Measurements from ENCODE around the gene BEGAIN.

BEGAIN gene

GRCh38 chr14:100556936-100557505 lies 30.2 kb downstream of the BEGAIN start:
- ChIA-PET POLR2A (ENCODE audit: low non-redundant PET) (no interaction called here), CTCF (no interaction called here)
- TF ChIP-seq, protein P1, sequence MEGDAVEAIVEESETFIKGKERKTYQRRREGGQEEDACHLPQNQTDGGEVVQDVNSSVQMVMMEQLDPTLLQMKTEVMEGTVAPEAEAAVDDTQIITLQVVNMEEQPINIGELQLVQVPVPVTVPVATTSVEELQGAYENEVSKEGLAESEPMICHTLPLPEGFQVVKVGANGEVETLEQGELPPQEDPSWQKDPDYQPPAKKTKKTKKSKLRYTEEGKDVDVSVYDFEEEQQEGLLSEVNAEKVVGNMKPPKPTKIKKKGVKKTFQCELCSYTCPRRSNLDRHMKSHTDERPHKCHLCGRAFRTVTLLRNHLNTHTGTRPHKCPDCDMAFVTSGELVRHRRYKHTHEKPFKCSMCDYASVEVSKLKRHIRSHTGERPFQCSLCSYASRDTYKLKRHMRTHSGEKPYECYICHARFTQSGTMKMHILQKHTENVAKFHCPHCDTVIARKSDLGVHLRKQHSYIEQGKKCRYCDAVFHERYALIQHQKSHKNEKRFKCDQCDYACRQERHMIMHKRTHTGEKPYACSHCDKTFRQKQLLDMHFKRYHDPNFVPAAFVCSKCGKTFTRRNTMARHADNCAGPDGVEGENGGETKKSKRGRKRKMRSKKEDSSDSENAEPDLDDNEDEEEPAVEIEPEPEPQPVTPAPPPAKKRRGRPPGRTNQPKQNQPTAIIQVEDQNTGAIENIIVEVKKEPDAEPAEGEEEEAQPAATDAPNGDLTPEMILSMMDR (conservative IDR thresholded peaks at IDR 0.05; ENCODE audit: low read depth), result no peak
- H3K27ac ChIP-seq, result peak overlapping the region; percentile 58
- no peak for DNase-seq (ENCODE audit: low spot score)

DNA sequence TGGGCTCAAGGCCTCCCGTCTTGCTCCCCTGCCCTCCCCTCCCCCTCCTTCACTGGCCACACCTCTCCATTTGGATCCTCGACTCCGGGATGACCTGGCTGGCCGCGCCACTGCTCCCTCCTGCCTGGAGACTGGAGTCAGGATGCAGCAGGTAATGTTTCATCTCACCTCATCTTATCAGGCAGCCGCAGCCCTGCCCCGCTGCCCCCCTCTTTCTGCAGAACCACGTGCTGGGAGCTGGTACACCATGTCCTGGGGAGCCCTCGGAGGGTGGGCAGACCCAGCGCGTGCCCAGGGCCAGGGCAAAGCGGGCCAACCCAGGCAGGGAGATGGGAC lies 31.1 kb downstream of the BEGAIN start:
- CTCF ChIA-PET, result no interaction called here
- DNase-seq (ENCODE audit: low spot score), result no peak
- TF ChIP-seq, protein P1 (conservative IDR thresholded peaks at IDR 0.05; ENCODE audit: low read depth), result no peak
- POLR2A ChIA-PET (ENCODE audit: low non-redundant PET), result no interaction called here
- H3K27ac ChIP-seq, result peak overlapping the region; percentile 58; the same call in 1 of the 2 replicates

GRCh38 chr14:100555436-100556139 lies 31.6 kb downstream of the BEGAIN start:
- peak overlapping the region; percentile 58; the same call in 1 of the 2 replicates for H3K27ac ChIP-seq
- no peak for DNase-seq (ENCODE audit: low spot score)
- POLR2A ChIA-PET (ENCODE audit: low non-redundant PET), result no interaction called here
- CTCF ChIA-PET, result no interaction called here
- TF ChIP-seq, protein P1 (conservative IDR thresholded peaks at IDR 0.05; ENCODE audit: low read depth), result no peak

DNA sequence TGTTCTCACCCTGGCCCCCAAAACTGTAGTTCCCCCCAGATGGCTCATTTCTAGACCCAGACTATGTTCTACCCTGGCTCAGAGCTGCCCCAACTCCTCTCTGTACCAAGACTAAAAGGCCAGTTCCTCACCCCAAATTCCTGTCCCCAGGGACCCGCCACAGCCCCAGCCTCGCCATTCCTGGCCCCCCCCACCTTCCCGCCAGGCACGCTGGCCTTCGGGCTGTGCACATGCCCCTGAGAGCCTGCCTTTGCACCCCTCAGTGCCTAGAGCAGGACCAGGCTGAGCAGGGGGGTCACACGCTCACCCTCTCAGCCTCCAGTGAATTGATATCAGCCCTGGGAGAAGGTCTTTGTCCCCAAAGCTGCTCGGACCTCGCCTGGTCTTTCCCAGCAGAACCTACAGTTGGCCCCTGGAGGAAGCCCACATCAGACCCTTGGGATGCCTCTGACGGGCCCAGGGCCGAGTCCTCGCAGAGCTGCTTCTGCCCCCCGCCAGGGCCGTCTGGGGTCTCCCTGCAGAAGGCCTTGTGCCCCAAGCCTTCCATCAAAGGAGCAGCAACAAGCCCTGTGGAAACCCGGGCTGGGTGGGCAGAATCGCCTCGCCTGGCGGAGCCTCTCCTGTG lies 32.4 kb downstream of the BEGAIN start:
- CTCF ChIA-PET, result interaction anchor here (0.5 to 1.9 kb wide), 2 partner anchors 91 to 171 kb away, joined by 3 to 7 read pairs; no protein-coding TSS in a partner anchor
- DNase-seq (ENCODE audit: low spot score), result no peak
- POLR2A ChIA-PET (ENCODE audit: low non-redundant PET), result no interaction called here
- TF ChIP-seq, protein P1 (conservative IDR thresholded peaks at IDR 0.05; ENCODE audit: low read depth), result no peak
- H3K27ac ChIP-seq, result peak overlapping the region; percentile 37

DNA sequence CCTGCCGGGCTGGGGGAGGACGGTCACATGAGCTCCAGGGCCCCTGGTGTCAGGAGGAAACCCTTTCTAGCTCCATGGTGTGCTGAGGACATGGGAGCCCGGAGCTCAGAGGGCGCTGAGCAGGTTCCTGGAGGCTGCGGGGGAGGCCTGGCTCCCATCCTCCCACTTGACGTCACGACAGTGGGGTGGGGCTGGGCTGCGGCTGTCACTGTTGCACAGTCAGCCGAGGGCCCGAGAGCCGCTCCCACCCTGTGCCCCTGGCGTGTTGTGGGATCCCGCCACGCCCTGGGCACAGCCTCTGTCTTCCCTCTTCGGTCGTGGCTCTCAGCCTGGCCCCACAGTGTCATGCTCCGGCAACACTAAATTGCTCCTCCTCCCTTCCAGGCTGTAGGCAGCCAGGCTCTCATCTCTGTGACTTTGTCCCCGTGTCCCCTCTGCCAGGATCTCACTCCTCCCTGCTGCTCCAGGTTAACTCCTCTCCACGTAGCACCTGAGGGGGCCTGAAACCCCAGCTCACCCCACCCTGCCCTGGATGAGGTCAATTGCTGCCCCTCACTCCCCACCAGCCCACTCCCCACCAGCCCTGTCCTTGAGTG lies 33.0 kb downstream of the BEGAIN start:
- TF ChIP-seq, protein P1 (conservative IDR thresholded peaks at IDR 0.05; ENCODE audit: low read depth), result no peak
- ChIA-PET POLR2A (ENCODE audit: low non-redundant PET) (no interaction called here), CTCF (interaction anchor here (0.5 to 1.9 kb wide), 2 partner anchors 92 to 170 kb away, joined by 3 to 7 read pairs; no protein-coding TSS in a partner anchor)
- peak; percentile 65 for DNase-seq (ENCODE audit: low spot score)
- peak overlapping the region; percentile 37 for H3K27ac ChIP-seq

- ChIA-PET POLR2A (ENCODE audit: low non-redundant PET) (no interaction called here), CTCF (interaction anchor here (1.9 kb wide), 1 partner anchor 92 kb away, joined by 7 read pairs; no protein-coding TSS in a partner anchor)
- DNase-seq (ENCODE audit: low spot score), result no peak
- H3K27ac ChIP-seq, result peak overlapping the region; percentile 37
- TF ChIP-seq, protein P1 (conservative IDR thresholded peaks at IDR 0.05; ENCODE audit: low read depth), result no peak
Observed at GRCh38 chr14:100553471-100553870, 33.7 kb downstream of the BEGAIN start.
